ENCODE measurements around the gene FNDC7.

GRCh38 chr1:108742253-108742652 lies 29.5 kb downstream of the FNDC7 start:
- TF ChIP-seq CTCF (IDR thresholded peaks at IDR 0.05 in 4 of 5, conservative IDR thresholded peaks at IDR 0.05 in 1 of 5) (no peak), POLR2A (IDR thresholded peaks at IDR 0.05) (no peak)
